IPS-20b (cell line): Measurements from ENCODE around the gene CSN1S1.

ENCODE experiments used
- H3K27ac ChIP-seq: one replicate; pipeline ENCODE4 v1.5.1; 2013; ENCODE audit warnings: low read length
- H3K27me3 ChIP-seq: 2 replicates; pipeline ENCODE4 v1.6.1; 2013; ENCODE audit warnings: mild to moderate bottlenecking, low read length, inconsistent platforms; ENCODE audit not compliant: insufficient read depth
- H3K36me3 ChIP-seq: 2 replicates; pipeline ENCODE4 v1.6.1; 2013; ENCODE audit warnings: low read depth, mild to moderate bottlenecking, inconsistent platforms, low read length, moderate library complexity; ENCODE audit not compliant: insufficient read depth
- H3K4me1 ChIP-seq: 2 replicates; pipeline ENCODE4 v1.6.1; 2013; ENCODE audit warnings: mild to moderate bottlenecking, control low read depth, inconsistent platforms, low read length, moderate library complexity; ENCODE audit not compliant: insufficient read depth
- H3K4me3 ChIP-seq: 2 replicates; pipeline ENCODE4 v1.5.1; 2013; ENCODE audit warnings: mild to moderate bottlenecking, low read length, inconsistent platforms
- H3K9ac ChIP-seq: 2 replicates; pipeline ENCODE4 v1.6.1; 2013; ENCODE audit warnings: low read depth, mild to moderate bottlenecking, inconsistent platforms, low read length, moderate library complexity
- H3K9me3 ChIP-seq: 2 replicates; pipeline ENCODE4 v1.6.1; 2013; ENCODE audit warnings: mild to moderate bottlenecking, low read depth, low read length, inconsistent platforms; ENCODE audit not compliant: insufficient read depth

The CSN1S1 gene

DNA sequence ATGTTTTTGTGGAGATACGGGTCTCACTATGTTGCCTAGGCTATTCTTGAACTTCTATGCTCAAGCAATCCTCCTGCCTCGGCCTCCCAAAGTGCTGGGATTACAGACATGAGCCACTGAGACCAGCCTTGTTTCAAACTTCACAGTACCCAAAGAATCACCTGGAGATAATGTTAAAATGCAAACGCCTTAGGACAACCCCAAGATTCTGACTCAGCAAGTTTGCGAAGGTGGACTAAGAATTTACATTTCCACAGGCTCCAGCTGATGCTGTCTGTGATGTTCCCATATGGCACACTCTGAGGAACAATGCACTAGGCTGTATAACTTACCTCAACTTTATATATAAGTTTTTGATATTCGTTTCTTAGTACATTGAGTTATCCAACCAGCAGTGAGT is 63.9 kb downstream of the CSN1S1 start:
- H3K4me3 ChIP-seq, result no peak overlapping the region
- H3K36me3 ChIP-seq, result no peaks in the 10 kb centered on the region
- no peak overlapping the region for H3K9ac ChIP-seq
- H3K4me1 ChIP-seq, result no peaks in the 10 kb centered on the region
- no peaks in the 10 kb centered on the region for H3K9me3 ChIP-seq
- H3K27ac ChIP-seq, result no peak overlapping the region
- H3K27me3 ChIP-seq, result no peaks in the 10 kb centered on the region

DNA sequence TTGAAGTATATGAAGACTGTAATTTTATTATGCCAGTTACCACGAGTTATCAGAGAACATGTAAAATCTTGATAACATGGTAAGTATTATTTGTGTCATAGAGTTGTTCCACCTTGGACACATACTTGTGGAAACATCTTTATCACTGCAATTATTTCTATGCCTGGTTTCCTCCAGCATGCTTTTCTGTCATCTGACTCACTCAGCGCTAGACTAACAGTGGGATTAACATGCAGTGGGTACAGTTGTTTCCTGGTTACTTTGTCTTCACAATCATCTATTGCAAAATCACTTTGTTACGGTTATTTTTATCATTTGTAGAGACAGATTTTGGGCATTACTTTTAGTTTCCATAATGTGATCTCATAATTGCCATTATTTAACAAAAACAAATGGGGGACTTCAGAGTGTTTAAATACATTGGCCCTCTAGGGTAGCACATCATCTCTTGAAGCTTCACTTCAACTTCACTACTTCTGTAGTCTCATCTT is 64.7 kb downstream of the CSN1S1 start, which contains the start of gene STATH:
STATH (plus strand) TSS at position 441 of the 491 bp plus-strand sequence. CDS start 2,472 bp downstream, outside the sequence.
- Histone ChIP-seq H3K9ac (no peak within 1 kb of the TSS), H3K9me3 (no peaks in the 10 kb centered on the region), H3K4me3 (no peak within 1 kb of the TSS), H3K27ac (no peak within 1 kb of the TSS), H3K27me3 (no peaks in the 10 kb centered on the region), H3K36me3 (no peaks in the 10 kb centered on the region), H3K4me1 (no peaks in the 10 kb centered on the region)
